ENCODE data around the gene PKNOX2. TPM values are rescaled to one million over a fixed set of nuclear protein-coding genes. Genes with fewer than 3 reads are reported as not detected.

PKNOX2 gene
- total RNA-seq, 4 donors from 2014 or later: 0.40 to 5.9 (median 1.1) TPM; not detected in 1

GRCh38 chr11:125141686-125142535 is 22.6 kb upstream of the PKNOX2 start:
- H3K36me3 ChIP-seq: no peaks in the 10 kb centered on the region
- H3K27ac ChIP-seq: no peak overlapping the region
- no peak for DNase-seq
- intact Hi-C loops (cut with DNase I): loop anchor here (5.0 kb wide), 1 partner anchor 180 kb away; no protein-coding TSS in a partner anchor
- WGBS, 2 donors: 21 to 47% methylated on average over 13 to 15 of the region's 18 CpGs
- H3K27me3 ChIP-seq: peaks cover 0 to 51% (median 0%) of the 10 kb centered on the region in 4 donors
- H3K4me1 ChIP-seq: peaks cover 0 to 7% (median 6%) of the 10 kb centered on the region in 3 donors
- peak; percentile 91 to 98 (median 92) for TF ChIP-seq CTCF (IDR thresholded peaks at IDR 0.05)
- no peak for TF ChIP-seq POLR2A (IDR thresholded peaks at IDR 0.05)
- no peak overlapping the region for H3K4me3 ChIP-seq
- no peaks in the 10 kb centered on the region for H3K9me3 ChIP-seq

- Histone ChIP-seq H3K27ac (no peak overlapping the region), H3K27me3 (peaks cover 0 to 27% (median 0%) of the 10 kb centered on the region in 4 donors), H3K9me3 (no peaks in the 10 kb centered on the region), H3K36me3 (no peaks in the 10 kb centered on the region), H3K4me1 (peaks cover 0 to 7% (median 6%) of the 10 kb centered on the region in 3 donors), H3K4me3 (no peak overlapping the region)
- DNase-seq: no peak
- intact Hi-C loops (cut with DNase I): no loop called here
- TF ChIP-seq CTCF (IDR thresholded peaks at IDR 0.05) (no peak), POLR2A (IDR thresholded peaks at IDR 0.05) (no peak)
- 82 to 94% methylated on average over 1 of the region's 1 CpG for WGBS, 2 donors
Measured at GRCh38 chr11:125146232-125146631, 18.3 kb upstream of the PKNOX2 start.

- Histone ChIP-seq H3K4me3 (no peak overlapping the region), H3K36me3 (no peaks in the 10 kb centered on the region), H3K27ac (no peak overlapping the region), H3K27me3 (peaks cover 0 to 18% (median 0%) of the 10 kb centered on the region in 4 donors), H3K4me1 (no peaks in the 10 kb centered on the region), H3K9me3 (no peaks in the 10 kb centered on the region)
- intact Hi-C loops (cut with DNase I): no loop called here
- WGBS, 2 donors: 82% methylated on average over 6 of the region's 6 CpGs
- no peak for DNase-seq
- TF ChIP-seq CTCF (IDR thresholded peaks at IDR 0.05) (no peak), POLR2A (IDR thresholded peaks at IDR 0.05) (no peak)
Measured at GRCh38 chr11:125147280-125147679, 17.3 kb upstream of the PKNOX2 start.

- TF ChIP-seq POLR2A (IDR thresholded peaks at IDR 0.05): no peak
- TF ChIP-seq CTCF (IDR thresholded peaks at IDR 0.05): no peak
- Histone ChIP-seq H3K27ac (no peak overlapping the region), H3K9me3 (no peaks in the 10 kb centered on the region), H3K4me1 (no peaks in the 10 kb centered on the region), H3K36me3 (no peaks in the 10 kb centered on the region), H3K27me3 (peaks cover 0 to 11% (median 0%) of the 10 kb centered on the region in 4 donors), H3K4me3 (no peak overlapping the region)
- DNase-seq: no peak
- intact Hi-C loops (cut with DNase I): no loop called here
Measured at GRCh38 chr11:125148011-125148410, 16.5 kb upstream of the PKNOX2 start.

GRCh38 chr11:125148743-125149142 is 15.8 kb upstream of the PKNOX2 start:
- intact Hi-C loops (cut with DNase I): no loop called here

More at GRCh38 chr11:125148743-125149142, 15.8 kb upstream of the PKNOX2 start:
- H3K36me3 ChIP-seq: no peaks in the 10 kb centered on the region
- no peaks in the 10 kb centered on the region for H3K4me1 ChIP-seq
- H3K27ac ChIP-seq: no peak overlapping the region
- no peak for DNase-seq
- peaks cover 0 to 9% (median 0%) of the 10 kb centered on the region in 4 donors for H3K27me3 ChIP-seq
- WGBS, 2 donors: 79 to 83% methylated on average over 5 of the region's 5 CpGs
- no peak overlapping the region for H3K4me3 ChIP-seq
- no peaks in the 10 kb centered on the region for H3K9me3 ChIP-seq
- no peak for TF ChIP-seq CTCF (IDR thresholded peaks at IDR 0.05)
- TF ChIP-seq POLR2A (IDR thresholded peaks at IDR 0.05): no peak

All from esophagus squamous epithelium (tissue), 5 donors.